Stimulated activated naive CD8-positive, alpha-beta T cell treated with anti-CD3 and anti-CD28 coated beads, Interleukin-15, amount 100 ng/mL, for 72 hours (primary cell): ENCODE measurements around the gene UGT1A3.

Experiments
- ATAC-seq: fragments of 150-1000 bp; cut with Tn5 transposase; 2 replicates; pipeline ENCODE4 v1.10.0; 2021; ENCODE audit warnings: mild to moderate bottlenecking, moderate library complexity
- DNase-seq, 2 donors: peaks; one replicate each; pipeline ENCODE4 v3.0.0; 2021 to 2022
- H3K27ac Mint-ChIP-seq, 2 donors: one replicate each; pipeline ENCODE4 v1.8.0; 2022; ENCODE audit warnings: mild to moderate bottlenecking in 2 of 2, mixed read lengths in 2 of 2, moderate library complexity in 2 of 2
- H3K27me3 Mint-ChIP-seq: one replicate; pipeline ENCODE4 v1.8.0; 2022; ENCODE audit warnings: mixed read lengths
- H3K4me1 Mint-ChIP-seq: one replicate; pipeline ENCODE4 v1.8.0; 2022; ENCODE audit warnings: mild to moderate bottlenecking, mixed read lengths
- H3K4me3 Mint-ChIP-seq, 2 donors: one replicate each; pipeline ENCODE4 v1.8.0; 2022; ENCODE audit warnings: mild to moderate bottlenecking in 2 of 2, mixed read lengths in 2 of 2, moderate library complexity in 1 of 2
- H3K9me3 Mint-ChIP-seq, 2 donors: one replicate each; pipeline ENCODE4 v1.8.0; 2022; ENCODE audit warnings: mixed read lengths in 2 of 2

UGT1A3 gene

GRCh38 chr2:233820774-233821105, 91.9 kb downstream of the UGT1A3 start:
- DNase-seq: no peak
- Mint-ChIP-seq H3K27me3 (peaks cover 18% of the 10 kb centered on the region), H3K9me3 (no peaks in the 10 kb centered on the region), H3K27ac (no peak overlapping the region), H3K4me3 (no peak overlapping the region), H3K4me1 (peaks cover 6% of the 10 kb centered on the region)
- ATAC-seq: no peak

- no peak for ATAC-seq
- no peak overlapping the region for H3K27ac Mint-ChIP-seq
- DNase-seq: no peak
- H3K27me3 Mint-ChIP-seq: peaks cover 13% of the 10 kb centered on the region
- no peaks in the 10 kb centered on the region for H3K9me3 Mint-ChIP-seq
- H3K4me1 Mint-ChIP-seq: peaks cover 6% of the 10 kb centered on the region
- H3K4me3 Mint-ChIP-seq: no peak overlapping the region
These were observed 92.4 kb downstream of the UGT1A3 start for GRCh38 chr2:233821196-233821595.

- no peak overlapping the region for H3K4me3 Mint-ChIP-seq
- peaks cover 8% of the 10 kb centered on the region for H3K27me3 Mint-ChIP-seq
- DNase-seq (no peak), ATAC-seq (no peak)
- no peak overlapping the region for H3K27ac Mint-ChIP-seq
- no peaks in the 10 kb centered on the region for H3K9me3 Mint-ChIP-seq
- H3K4me1 Mint-ChIP-seq: peaks cover 6% of the 10 kb centered on the region
These were observed 92.9 kb downstream of the UGT1A3 start for GRCh38 chr2:233821709-233822100.

GRCh38 chr2:233822101-233822771, 93.4 kb downstream of the UGT1A3 start:
- no peaks in the 10 kb centered on the region for H3K9me3 Mint-ChIP-seq
- peaks cover 3% of the 10 kb centered on the region for H3K27me3 Mint-ChIP-seq
- H3K27ac Mint-ChIP-seq: no peak overlapping the region
- ATAC-seq (no peak), DNase-seq (no peak)
- no peak overlapping the region for H3K4me3 Mint-ChIP-seq
- H3K4me1 Mint-ChIP-seq: peaks cover 2% of the 10 kb centered on the region
